H1 (cell line): ENCODE results near the gene GALNT18. TPM values are rescaled to one million over a fixed set of nuclear protein-coding genes. Genes with fewer than 3 reads are reported as not detected.

Experiments
- CTCF ChIA-PET: fragments of 300-600 bp; sonication (Branson Sonifier 250); formaldehyde crosslinking; loops from one replicate; lab custom pipeline; 2021; ENCODE audit not compliant: partially characterized antibody; lab: Charles Lee
- POLR2A ChIA-PET: fragments of 300-600 bp; sonication (Branson Sonifier 250); formaldehyde crosslinking; loops from one replicate; lab custom pipeline; 2021; ENCODE audit warnings: inconsistent platforms; ENCODE audit not compliant: partially characterized antibody; lab: Charles Lee
- DNase-seq, 2 experiments: peaks; one replicate each; pipeline versions ENCODE4 v3.0.0 to v3.0.0-alpha.2; 2010 to 2022; ENCODE audit warnings: low spot score in 2 of 2, low read depth in 1 of 2, mixed read lengths in 1 of 2
- FAIRE-seq: peaks from 2 replicates; lab custom pipeline; 2011; peaks lifted over from hg19 to GRCh38; lab: Jason Lieb, UNC
- H2AFZ ChIP-seq: 2 replicates; pipeline ENCODE4 v1.8.1; 2012; ENCODE audit warnings: low read length, inconsistent platforms
- H2AK5ac ChIP-seq: 2 replicates; pipeline ENCODE4 v1.6.1; 2013; ENCODE audit warnings: low read depth, low read length
- H2BK120ac ChIP-seq: replicated peaks from 2 replicates; pipeline ENCODE3; 2013; ENCODE audit warnings: low read depth, low read length, inconsistent platforms
- H2BK12ac ChIP-seq: 2 replicates; pipeline ENCODE4 v1.6.1; 2013; ENCODE audit warnings: low read depth, low read length
- H2BK15ac ChIP-seq: 2 replicates; pipeline ENCODE4 v1.6.1; 2013; ENCODE audit warnings: low read length
- H2BK20ac ChIP-seq: 2 replicates; pipeline ENCODE4 v1.6.1; 2013; ENCODE audit warnings: low read length
- H2BK5ac ChIP-seq: 2 replicates; pipeline ENCODE4 v1.6.1; 2013; ENCODE audit warnings: low read depth, low read length
- H3K14ac ChIP-seq: 2 replicates; pipeline ENCODE4 v1.6.1; 2013; ENCODE audit warnings: inconsistent platforms; ENCODE audit not compliant: insufficient read length
- H3K18ac ChIP-seq: 2 replicates; pipeline ENCODE4 v1.6.1; 2013; ENCODE audit warnings: low read length; ENCODE audit errors: extremely low read depth
- H3K23ac ChIP-seq: 2 replicates; pipeline ENCODE4 v1.6.1; 2013; ENCODE audit warnings: inconsistent platforms; ENCODE audit not compliant: insufficient read length
- H3K23me2 ChIP-seq: 2 replicates; pipeline ENCODE4 v1.6.1; 2013; ENCODE audit warnings: low read depth, low read length
- H3K27ac ChIP-seq: 2 replicates; pipeline ENCODE4 v1.6.1; 2011; ENCODE audit warnings: low read depth, low read length, inconsistent platforms
- H3K27me3 ChIP-seq, 4 experiments: replicated peaks in 1 of 4; 1 replicate in 1 of 4; 2 replicates in 3 of 4; pipeline versions ENCODE4 v1.6.1 to v1.8.1; 2011 to 2013; ENCODE audit warnings: low read length in 3 of 4, mild to moderate bottlenecking in 3 of 4, inconsistent platforms in 2 of 4, mixed read lengths in 2 of 4, moderate library complexity in 1 of 4; ENCODE audit not compliant: control insufficient read depth in 3 of 4, insufficient read depth in 3 of 4; ENCODE audit errors: extremely low read depth in 1 of 4
- H3K36me3 ChIP-seq, 4 experiments: 2 replicates each; pipeline versions ENCODE4 v1.6.1 to v1.8.1; 2011 to 2013; ENCODE audit warnings: mild to moderate bottlenecking in 4 of 4, low read length in 3 of 4, moderate library complexity in 2 of 4, control low read depth in 1 of 4, inconsistent platforms in 1 of 4; ENCODE audit not compliant: insufficient read depth in 4 of 4, control insufficient read depth in 2 of 4
- H3K4ac ChIP-seq: replicated peaks from 2 replicates; pipeline ENCODE3; 2013; ENCODE audit warnings: low read length, low read depth, mixed read lengths, inconsistent platforms; ENCODE audit not compliant: insufficient read length
- H3K4me1 ChIP-seq, 4 experiments: replicated peaks in 1 of 4; 1 replicate in 1 of 4; 2 replicates in 3 of 4; pipeline versions ENCODE4 v1.6.1 to v1.8.1; 2011 to 2013; ENCODE audit warnings: low read length in 3 of 4, inconsistent platforms in 2 of 4, mixed read lengths in 1 of 4; ENCODE audit not compliant: insufficient read depth in 4 of 4, control insufficient read depth in 3 of 4
- H3K4me2 ChIP-seq, 2 experiments: 2 replicates each; pipeline versions ENCODE4 v1.6.1 to v1.8.1; 2011 to 2013; ENCODE audit warnings: low read depth in 2 of 2, low read length in 2 of 2, control low read depth in 1 of 2, inconsistent platforms in 1 of 2, mild to moderate bottlenecking in 1 of 2; ENCODE audit not compliant: insufficient read depth in 1 of 2
- H3K4me3 ChIP-seq, 4 experiments: fragments of 200-600, 300-600 bp in 1 of 4; sonication (generic), shearing (Covaris generic), sonication (Bioruptor Twin) in 1 of 4; 2 replicates each; pipeline versions ENCODE4 v1.5.1 to v1.8.1; 2011 to 2016; ENCODE audit warnings: low read length in 4 of 4, low read depth in 3 of 4, control low read depth in 2 of 4, inconsistent platforms in 2 of 4, mild to moderate bottlenecking in 2 of 4, mixed read lengths in 1 of 4, moderate library complexity in 1 of 4; ENCODE audit not compliant: insufficient read depth in 2 of 4; ENCODE audit errors: extremely low read depth in 1 of 4
- H3K56ac ChIP-seq: replicated peaks from 2 replicates; pipeline ENCODE3; 2013; ENCODE audit warnings: low read depth, mild to moderate bottlenecking, mixed read lengths, low read length, inconsistent platforms; ENCODE audit not compliant: insufficient read length
- H3K79me1 ChIP-seq: 2 replicates; pipeline ENCODE4 v1.6.1; 2013; ENCODE audit warnings: low read depth, low read length, control low read depth
- H3K79me2 ChIP-seq, 2 experiments: 2 replicates each; pipeline versions ENCODE4 v1.6.1 to v1.8.1; 2012 to 2013; ENCODE audit warnings: low read length in 2 of 2, mild to moderate bottlenecking in 2 of 2, inconsistent platforms in 1 of 2; ENCODE audit not compliant: insufficient read depth in 2 of 2, control insufficient read depth in 1 of 2
- H3K9ac ChIP-seq, 4 experiments: replicated peaks in 1 of 4; 1 replicate in 1 of 4; 2 replicates in 3 of 4; pipeline versions ENCODE4 v1.6.1 to v1.8.1; 2011 to 2013; ENCODE audit warnings: low read depth in 3 of 4, low read length in 3 of 4, control low read depth in 2 of 4, mild to moderate bottlenecking in 2 of 4, moderate library complexity in 2 of 4, inconsistent platforms in 1 of 4; ENCODE audit errors: extremely low read depth in 1 of 4
- H3K9me3 ChIP-seq, 2 experiments: 2 replicates each; pipeline versions ENCODE4 v1.6.1 to v1.8.1; 2012 to 2013; ENCODE audit warnings: mild to moderate bottlenecking in 2 of 2, moderate library complexity in 2 of 2, control low read depth in 1 of 2, inconsistent platforms in 1 of 2, low read depth in 1 of 2, low read length in 1 of 2, mixed read lengths in 1 of 2; ENCODE audit not compliant: insufficient read depth in 2 of 2
- H4K20me1 ChIP-seq, 2 experiments: replicated peaks in 1 of 2; 2 replicates each; pipeline versions ENCODE3 to v1.8.1; 2011 to 2013; ENCODE audit warnings: inconsistent platforms in 2 of 2, low read length in 2 of 2, mild to moderate bottlenecking in 1 of 2; ENCODE audit not compliant: insufficient read depth in 2 of 2, control insufficient read depth in 1 of 2
- H4K5ac ChIP-seq: 2 replicates; pipeline ENCODE4 v1.6.1; 2013; ENCODE audit warnings: low read length, low read depth, mixed read lengths, inconsistent platforms; ENCODE audit not compliant: insufficient read length
- H4K8ac ChIP-seq: 2 replicates; pipeline ENCODE4 v1.8.0; 2013; ENCODE audit warnings: mild to moderate bottlenecking, moderate library complexity, low read length, inconsistent platforms; ENCODE audit not compliant: insufficient read depth; ENCODE audit errors: extremely low read depth
- H4K91ac ChIP-seq: replicated peaks from 2 replicates; pipeline ENCODE3; 2013; ENCODE audit warnings: low read length, mixed read lengths, inconsistent platforms; ENCODE audit not compliant: insufficient read length
- CBX8 ChIP-seq: fragments of 300-800, 300-1000 bp; sonication (generic); IDR thresholded peaks from 2 replicates; pipeline ENCODE4 v1.7.1; 2016; ENCODE audit warnings: low read depth, low read length, borderline replicate concordance
- WGBS, 2 experiments: shearing (Covaris generic) in 1 of 2; methylation state at CpG; one replicate each; pipeline versions ENCODE4 v1.1.6 to v1.1.7; 2013 to 2015; ENCODE audit warnings: low lambda C conversion rate in 2 of 2, mixed read lengths in 2 of 2, inconsistent platforms in 1 of 2, low coverage in 1 of 2, missing lambda C conversion rate in 1 of 2; ENCODE audit not compliant: insufficient replicate concordance in 2 of 2, insufficient coverage in 1 of 2, insufficient read length in 1 of 2; ENCODE audit errors: extremely low coverage in 1 of 2, missing lambda C conversion rate in 1 of 2; 5-methylcytosine and 5-hydroxymethylcytosine counted together
- polyA plus RNA-seq, 7 experiments: library from polyadenylated mRNA; depleted of rRNA in 3 of 7; stranded (reverse) in 5 of 7; unstranded in 2 of 7; fragments of >200 nt in 5 of 7; fragments of 200-250 nt in 2 of 7; gene quantifications; 1 replicate in 5 of 7; 2 replicates in 1 of 7; 4 replicates in 1 of 7; pipeline versions ENCODE4 v1.2.1 to v1.2.3, GENCODE V29; 2011 to 2013; ENCODE audit warnings: missing spikeins in 2 of 7, mixed read lengths in 2 of 7
- total RNA-seq: library from RNA; stranded (reverse); fragmentation: NEBNext Ultra II Directional; extraction: Animal tissue kit (Norgen Biotek cat#: 25700); gene quantifications from 2 replicates; pipeline ENCODE4 v1.2.1, GENCODE V29; 2021

The GALNT18 gene
- total and polyA plus RNA-seq, 2 of the 8 experiments (the other 6 are each of a cell fraction or from before 2014, with no cell fraction given), result 6.0 to 9.4 TPM

GRCh38 chr11:11284481-11284880 is 337.3 kb downstream of the GALNT18 start:
- H2BK5ac ChIP-seq, result no peak overlapping the region
- H4K8ac ChIP-seq, result no peak overlapping the region
- H4K91ac ChIP-seq, result no peak overlapping the region
- no peak overlapping the region for H4K5ac ChIP-seq
- no peaks in the 10 kb centered on the region for H3K27me3 ChIP-seq
- 93% methylated on average over 4 of the region's 4 CpGs; no CpG with 5 or more reads in 1 of the 2 experiments for WGBS, 2 experiments
- H2BK120ac ChIP-seq, result no peak overlapping the region
- DNase-seq (no peak), FAIRE-seq (no peak)
- H3K18ac ChIP-seq, result no peak overlapping the region
- no peak overlapping the region for H2AFZ ChIP-seq
- peaks cover 5 to 10% (median 8%) of the 10 kb centered on the region in 4 experiments; a peak in 6 of 7 replicates for H3K4me1 ChIP-seq
- no peak overlapping the region for H3K56ac ChIP-seq
- H3K23me2 ChIP-seq, result no peaks in the 10 kb centered on the region
- H2BK15ac ChIP-seq, result no peak overlapping the region
- H3K9ac ChIP-seq, result no peak overlapping the region
- H2AK5ac ChIP-seq, result no peak overlapping the region
- H3K4ac ChIP-seq, result no peak overlapping the region
- H3K14ac ChIP-seq, result no peak overlapping the region
- no peaks in the 10 kb centered on the region for H3K79me2 ChIP-seq
- H3K9me3 ChIP-seq, result no peaks in the 10 kb centered on the region
- no peak overlapping the region for H3K4me2 ChIP-seq
- ChIA-PET POLR2A (no interaction called here), CTCF (interaction anchor here (0.9 to 1.1 kb wide), 2 partner anchors 18 to 129 kb away, joined by 3 read pairs; no protein-coding TSS in a partner anchor)
- H2BK20ac ChIP-seq, result no peak overlapping the region
- H3K36me3 ChIP-seq, result no peaks in the 10 kb centered on the region
- H3K4me3 ChIP-seq, result no peak overlapping the region
- H4K20me1 ChIP-seq, result no peaks in the 10 kb centered on the region
- no peak overlapping the region for H3K27ac ChIP-seq
- no peak overlapping the region for H2BK12ac ChIP-seq
- H3K23ac ChIP-seq, result no peak overlapping the region
- H3K79me1 ChIP-seq, result no peaks in the 10 kb centered on the region
- no peak for TF ChIP-seq CBX8
